ENCODE data around the gene TPPP3. TPM values are rescaled to one million over a fixed set of nuclear protein-coding genes. Genes with fewer than 3 reads are reported as not detected.
"Not testable (repeated sequence)": the region's sequence is repeated elsewhere in the genome, so short reads cannot be mapped to it uniquely, and the experiment has no call there.

Gene TPPP3
- polyA plus RNA-seq, 1 donor = 384 TPM

GRCh38 chr16:67388591-67388990, 4.7 kb downstream of the TPPP3 start:
- DNase-seq = no peak

GRCh38 chr16:67388191-67388590, 5.1 kb downstream of the TPPP3 start:
- no peak for DNase-seq

GRCh38 chr16:67387479-67388079, 5.7 kb downstream of the TPPP3 start:
- DNase-seq = no peak

GRCh38 chr16:67386861-67387455, 6.3 kb downstream of the TPPP3 start:
- DNase-seq = no peak

- DNase-seq = no peak
Measured at GRCh38 chr16:67384778-67385510, 8.4 kb downstream of the TPPP3 start.

- no peak for DNase-seq
Measured at GRCh38 chr16:67383284-67383683, 10.0 kb downstream of the TPPP3 start.

- DNase-seq = no peak
Measured at GRCh38 chr16:67378642-67379041, 14.7 kb downstream of the TPPP3 start.

- DNase-seq = not testable (repeated sequence)
Measured at GRCh38 chr16:67376012-67376411, 17.3 kb downstream of the TPPP3 start.

- DNase-seq = no peak
Measured at GRCh38 chr16:67372664-67373063, 20.6 kb downstream of the TPPP3 start.

- DNase-seq = no peak
Measured at GRCh38 chr16:67370661-67371060, 22.6 kb downstream of the TPPP3 start.

GRCh38 chr16:67364600-67365235, 28.6 kb downstream of the TPPP3 start:
- DNase-seq = no peak

- DNase-seq = no peak
Measured at GRCh38 chr16:67361038-67361437, 32.3 kb downstream of the TPPP3 start.

GRCh38 chr16:67359540-67360269, 33.6 kb downstream of the TPPP3 start:
- not testable (repeated sequence) for DNase-seq

GRCh38 chr16:67357561-67357960, 35.7 kb downstream of the TPPP3 start:
- no peak for DNase-seq

GRCh38 chr16:67356396-67356795, 36.9 kb downstream of the TPPP3 start:
- no peak for DNase-seq

GRCh38 chr16:67352463-67352862, 40.8 kb downstream of the TPPP3 start:
- not testable (repeated sequence) for DNase-seq

- DNase-seq = no peak
Measured at GRCh38 chr16:67350324-67350723, 43.0 kb downstream of the TPPP3 start.

GRCh38 chr16:67349172-67349571, 44.1 kb downstream of the TPPP3 start:
- no peak for DNase-seq

GRCh38 chr16:67346341-67346740, 47.0 kb downstream of the TPPP3 start:
- no peak for DNase-seq

GRCh38 chr16:67345401-67345800, 47.9 kb downstream of the TPPP3 start:
- no peak for DNase-seq

- no peak for DNase-seq
Measured at GRCh38 chr16:67342616-67343015, 50.7 kb downstream of the TPPP3 start.

- DNase-seq = no peak
Measured at GRCh38 chr16:67341250-67341649, 52.0 kb downstream of the TPPP3 start.
